ENCODE data around the gene NRXN3. TPM values are rescaled to one million over a fixed set of nuclear protein-coding genes. Genes with fewer than 3 reads are reported as not detected.
"Not testable (repeated sequence)": the region's sequence is repeated elsewhere in the genome, so short reads cannot be mapped to it uniquely, and the experiment has no call there.

The NRXN3 gene
- total RNA-seq, 1 donor from 2014 or later: 5.9 TPM

GRCh38 chr14:79016828-79017505 is 846.8 kb downstream of the NRXN3 start:
- no peaks in the 10 kb centered on the region for H3K36me3 Mint-ChIP-seq

GRCh38 chr14:79017561-79017960 is 847.4 kb downstream of the NRXN3 start:
- no peak overlapping the region for H3K9ac ChIP-seq
- no peak overlapping the region for H3K4me3 ChIP-seq
- no peak overlapping the region for H3K27ac ChIP-seq
- Mint-ChIP-seq H3K9me3 (no peaks in the 10 kb centered on the region), H3K36me3 (no peaks in the 10 kb centered on the region), H3K4me3 (no peak overlapping the region), H3K27ac (no peak overlapping the region), H3K4me1 (peaks cover 5% of the 10 kb centered on the region), H3K27me3 (ENCODE audit: insufficient read depth, low read depth) (no peaks in the 10 kb centered on the region)
- DNase-seq (ENCODE audit: low spot score): no peak
- peaks cover 5% of the 10 kb centered on the region for H3K4me1 ChIP-seq
- H3K4me2 ChIP-seq: no peak overlapping the region
- H2AFZ ChIP-seq (replicated peaks): no peak overlapping the region
- TF ChIP-seq EZH2phosphoT487 (IDR thresholded peaks at IDR 0.05): no peak
- TF ChIP-seq CTCF (IDR thresholded peaks at IDR 0.05): no peak
- TF ChIP-seq EZH2 (IDR thresholded peaks at IDR 0.05): no peak
- H4K20me1 ChIP-seq (ENCODE audit: low read depth): no peaks in the 10 kb centered on the region
- H3K79me2 ChIP-seq (ENCODE audit: low read depth): no peaks in the 10 kb centered on the region
- no peaks in the 10 kb centered on the region for H3K27me3 ChIP-seq
- H3F3A ChIP-seq (ENCODE audit: low read depth): no peaks in the 10 kb centered on the region
- no peaks in the 10 kb centered on the region for H3K36me3 ChIP-seq
- H3K9me3 ChIP-seq (ENCODE audit: low read depth): no peaks in the 10 kb centered on the region

More at GRCh38 chr14:79016828-79017505, 846.8 kb downstream of the NRXN3 start:
- H4K20me1 ChIP-seq (ENCODE audit: low read depth): no peaks in the 10 kb centered on the region
- H3K4me2 ChIP-seq: no peak overlapping the region
- no peak for DNase-seq (ENCODE audit: low spot score)
- H3K27ac ChIP-seq: no peak overlapping the region
- Mint-ChIP-seq H3K9me3 (no peaks in the 10 kb centered on the region), H3K4me3 (no peak overlapping the region), H3K27me3 (ENCODE audit: insufficient read depth, low read depth) (no peaks in the 10 kb centered on the region), H3K27ac (no peak overlapping the region), H3K4me1 (peaks cover 5% of the 10 kb centered on the region)
- H3K27me3 ChIP-seq: no peaks in the 10 kb centered on the region
- no peak overlapping the region for H2AFZ ChIP-seq (replicated peaks)
- H3K4me3 ChIP-seq: no peak overlapping the region
- TF ChIP-seq CTCF (IDR thresholded peaks at IDR 0.05) (no peak), EZH2 (IDR thresholded peaks at IDR 0.05) (no peak), EZH2phosphoT487 (IDR thresholded peaks at IDR 0.05) (no peak)
- no peaks in the 10 kb centered on the region for H3K9me3 ChIP-seq (ENCODE audit: low read depth)
- H3K4me1 ChIP-seq: peaks cover 5% of the 10 kb centered on the region
- H3K79me2 ChIP-seq (ENCODE audit: low read depth): no peaks in the 10 kb centered on the region
- H3K9ac ChIP-seq: no peak overlapping the region
- H3K36me3 ChIP-seq: no peaks in the 10 kb centered on the region
- H3F3A ChIP-seq (ENCODE audit: low read depth): no peaks in the 10 kb centered on the region

- Histone ChIP-seq H3F3A (ENCODE audit: low read depth) (no peaks in the 10 kb centered on the region), H3K36me3 (no peaks in the 10 kb centered on the region), H3K4me1 (no peaks in the 10 kb centered on the region), H3K79me2 (ENCODE audit: low read depth) (no peaks in the 10 kb centered on the region), H3K4me2 (no peak overlapping the region), H3K9ac (no peak overlapping the region), H2AFZ (replicated peaks) (no peak overlapping the region), H4K20me1 (ENCODE audit: low read depth) (no peaks in the 10 kb centered on the region), H3K27ac (no peak overlapping the region), H3K27me3 (no peaks in the 10 kb centered on the region), H3K4me3 (no peak overlapping the region), H3K9me3 (ENCODE audit: low read depth) (no peaks in the 10 kb centered on the region)
- TF ChIP-seq EZH2phosphoT487 (IDR thresholded peaks at IDR 0.05): no peak
- no peak for TF ChIP-seq CTCF (IDR thresholded peaks at IDR 0.05)
- no peak for TF ChIP-seq EZH2 (IDR thresholded peaks at IDR 0.05)
- H3K36me3 Mint-ChIP-seq: no peaks in the 10 kb centered on the region
- H3K4me3 Mint-ChIP-seq: no peak overlapping the region
- H3K27ac Mint-ChIP-seq: no peak overlapping the region
- peaks cover 5% of the 10 kb centered on the region for H3K4me1 Mint-ChIP-seq
- DNase-seq (ENCODE audit: low spot score): no peak
- no peaks in the 10 kb centered on the region for H3K27me3 Mint-ChIP-seq (ENCODE audit: insufficient read depth, low read depth)
- H3K9me3 Mint-ChIP-seq: peaks cover 2% of the 10 kb centered on the region
Observed at GRCh38 chr14:79018836-79019235, 848.7 kb downstream of the NRXN3 start.

- H3K4me3 Mint-ChIP-seq; H3K79me2 ChIP-seq (ENCODE audit: low read depth); H3K9me3 Mint-ChIP-seq; H4K20me1 ChIP-seq (ENCODE audit: low read depth); H3K27me3 ChIP-seq; H3K4me1 ChIP-seq; H2AFZ ChIP-seq (replicated peaks); DNase-seq (ENCODE audit: low spot score); H3K9me3 ChIP-seq (ENCODE audit: low read depth); H3K36me3 ChIP-seq; H3K36me3 Mint-ChIP-seq; H3K27ac Mint-ChIP-seq; H3K4me1 Mint-ChIP-seq; H3F3A ChIP-seq (ENCODE audit: low read depth); H3K4me3 ChIP-seq; H3K27ac ChIP-seq; H3K9ac ChIP-seq; H3K27me3 Mint-ChIP-seq (ENCODE audit: insufficient read depth, low read depth); H3K4me2 ChIP-seq: not testable (repeated sequence)
Observed at GRCh38 chr14:79019898-79020297, 849.7 kb downstream of the NRXN3 start.
